Measurements from ENCODE around the gene FASTKD2. TPM values are rescaled to one million over a fixed set of nuclear protein-coding genes. Genes with fewer than 3 reads are reported as not detected.

Gene FASTKD2
- total and polyA plus RNA-seq, 8 donors, result 21.8 to 41.9 (median 36.1) TPM

DNA sequence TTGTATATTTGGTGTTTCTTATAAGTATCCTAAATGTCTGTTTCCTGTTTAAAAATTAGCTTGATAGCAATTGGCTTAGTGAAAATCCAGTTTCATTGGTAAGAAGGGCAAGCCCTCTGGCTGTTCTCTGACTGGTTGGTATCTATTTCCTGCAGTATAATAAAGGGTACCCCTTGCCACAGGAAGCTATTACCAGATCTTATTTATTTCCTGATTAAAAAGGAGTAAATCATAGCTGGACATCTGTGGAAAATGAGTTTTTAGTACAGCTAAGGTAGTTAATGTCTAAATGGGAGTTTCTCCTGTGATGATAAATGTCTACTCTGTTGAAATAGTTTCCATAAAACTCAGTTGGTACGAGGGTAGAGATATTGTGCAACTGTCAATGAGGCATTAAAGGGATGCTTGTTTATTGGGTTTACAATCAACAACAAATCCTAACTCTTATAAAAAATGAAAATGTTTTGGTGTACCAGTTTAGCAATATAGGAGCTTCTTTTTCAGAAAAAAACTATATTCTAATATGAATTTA is 58.7 kb downstream of the FASTKD2 start:
- intact Hi-C loops (cut with DNase I), result no loop called here
- DNase-seq, result no peak
- Histone ChIP-seq H3K27ac (no peak overlapping the region), H3K27me3 (no peaks in the 10 kb centered on the region), H3K9me3 (no peaks in the 10 kb centered on the region), H3K36me3 (no peaks in the 10 kb centered on the region), H3K4me3 (no peak overlapping the region), H3K4me1 (no peaks in the 10 kb centered on the region)
- no peak for ATAC-seq
- TF ChIP-seq, protein P1, sequence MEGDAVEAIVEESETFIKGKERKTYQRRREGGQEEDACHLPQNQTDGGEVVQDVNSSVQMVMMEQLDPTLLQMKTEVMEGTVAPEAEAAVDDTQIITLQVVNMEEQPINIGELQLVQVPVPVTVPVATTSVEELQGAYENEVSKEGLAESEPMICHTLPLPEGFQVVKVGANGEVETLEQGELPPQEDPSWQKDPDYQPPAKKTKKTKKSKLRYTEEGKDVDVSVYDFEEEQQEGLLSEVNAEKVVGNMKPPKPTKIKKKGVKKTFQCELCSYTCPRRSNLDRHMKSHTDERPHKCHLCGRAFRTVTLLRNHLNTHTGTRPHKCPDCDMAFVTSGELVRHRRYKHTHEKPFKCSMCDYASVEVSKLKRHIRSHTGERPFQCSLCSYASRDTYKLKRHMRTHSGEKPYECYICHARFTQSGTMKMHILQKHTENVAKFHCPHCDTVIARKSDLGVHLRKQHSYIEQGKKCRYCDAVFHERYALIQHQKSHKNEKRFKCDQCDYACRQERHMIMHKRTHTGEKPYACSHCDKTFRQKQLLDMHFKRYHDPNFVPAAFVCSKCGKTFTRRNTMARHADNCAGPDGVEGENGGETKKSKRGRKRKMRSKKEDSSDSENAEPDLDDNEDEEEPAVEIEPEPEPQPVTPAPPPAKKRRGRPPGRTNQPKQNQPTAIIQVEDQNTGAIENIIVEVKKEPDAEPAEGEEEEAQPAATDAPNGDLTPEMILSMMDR (IDR thresholded peaks at IDR 0.05), result no peak

GRCh38 chr2:206824993-206825392 is 59.6 kb downstream of the FASTKD2 start:
- Histone ChIP-seq H3K27me3 (no peaks in the 10 kb centered on the region), H3K4me3 (no peak overlapping the region), H3K36me3 (no peaks in the 10 kb centered on the region), H3K4me1 (no peaks in the 10 kb centered on the region), H3K9me3 (no peaks in the 10 kb centered on the region), H3K27ac (no peak overlapping the region)
- ATAC-seq (no peak), DNase-seq (no peak)
- TF ChIP-seq, protein P1 (IDR thresholded peaks at IDR 0.05), result no peak
- intact Hi-C loops (cut with DNase I), result no loop called here

- TF ChIP-seq, protein P1 (IDR thresholded peaks at IDR 0.05), result no peak
- no peaks in the 10 kb centered on the region for H3K4me1 ChIP-seq
- no peak overlapping the region for H3K27ac ChIP-seq
- DNase-seq (peak in 2 of 4 donors; percentile 4 to 50), ATAC-seq (peak; percentile 95)
- H3K36me3 ChIP-seq, result no peaks in the 10 kb centered on the region
- no peak overlapping the region for H3K4me3 ChIP-seq
- no peaks in the 10 kb centered on the region for H3K27me3 ChIP-seq
- intact Hi-C loops (cut with DNase I), result no loop called here
- peaks cover 0 to 11% of the 10 kb centered on the region in 2 donors for H3K9me3 ChIP-seq
These were observed 66.1 kb downstream of the FASTKD2 start for GRCh38 chr2:206831442-206831995.

DNA sequence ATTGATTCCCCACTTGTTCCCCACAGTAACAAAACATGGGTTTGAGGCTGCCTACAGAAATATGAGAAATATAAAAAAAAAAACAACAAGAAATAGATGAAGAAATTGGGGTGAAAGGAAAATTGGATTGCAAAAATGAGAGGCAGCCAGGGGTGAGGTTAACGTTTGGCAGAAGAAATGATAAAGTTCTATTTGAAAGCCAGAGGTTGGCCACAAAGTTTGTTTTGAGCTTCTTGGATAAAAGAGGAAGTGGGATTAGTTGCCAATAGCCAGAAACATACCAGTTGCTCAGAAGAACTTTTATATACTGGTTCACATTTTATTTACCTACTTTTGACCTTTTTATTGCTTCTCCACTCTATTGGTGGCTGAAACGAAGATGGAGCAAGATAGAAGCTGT is 67.5 kb downstream of the FASTKD2 start:
- intact Hi-C loops (cut with DNase I), result no loop called here
- Histone ChIP-seq H3K36me3 (no peaks in the 10 kb centered on the region), H3K27ac (no peak overlapping the region), H3K4me3 (no peak overlapping the region), H3K4me1 (no peaks in the 10 kb centered on the region), H3K9me3 (peaks cover 0 to 11% of the 10 kb centered on the region in 2 donors), H3K27me3 (no peaks in the 10 kb centered on the region)
- no peak for ATAC-seq
- DNase-seq, result no peak
- TF ChIP-seq, protein P1 (IDR thresholded peaks at IDR 0.05), result no peak

DNA sequence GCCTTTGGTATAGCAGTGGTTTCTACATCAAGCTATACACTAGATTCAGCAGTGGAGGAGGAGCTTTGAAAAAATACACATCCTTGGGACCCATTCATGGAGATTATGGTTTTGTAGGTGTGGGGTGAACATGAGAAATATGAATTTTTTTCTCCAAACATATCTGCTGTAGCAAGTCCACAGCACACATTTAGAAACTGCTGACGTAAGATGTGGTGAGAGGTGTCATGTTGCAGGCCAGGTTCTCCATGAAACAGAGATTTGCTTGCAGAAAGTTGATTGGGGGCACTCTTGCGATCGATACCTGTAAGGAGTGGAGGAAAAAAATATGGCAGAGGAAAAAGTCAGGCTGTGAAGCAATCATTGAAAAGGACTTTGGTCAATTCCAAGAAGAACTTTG is 67.9 kb downstream of the FASTKD2 start:
- DNase-seq, result no peak
- intact Hi-C loops (cut with DNase I), result no loop called here

More for the DNA sequence above, 67.9 kb downstream of the FASTKD2 start:
- Histone ChIP-seq H3K36me3 (no peaks in the 10 kb centered on the region), H3K9me3 (peaks cover 0 to 11% of the 10 kb centered on the region in 2 donors), H3K4me3 (no peak overlapping the region), H3K27me3 (no peaks in the 10 kb centered on the region), H3K27ac (no peak overlapping the region), H3K4me1 (no peaks in the 10 kb centered on the region)
- no peak for ATAC-seq
- TF ChIP-seq, protein P1 (IDR thresholded peaks at IDR 0.05), result no peak
